Measurements from ENCODE around the gene NMRK1.

GRCh38 chr9:75041041-75041440, 46.9 kb downstream of the NMRK1 start:
- TF ChIP-seq EZH2 (IDR thresholded peaks at IDR 0.05; ENCODE audit: borderline replicate concordance, insufficient read depth, low read length, poor library complexity, severe bottlenecking) (no peak), CTCF (IDR thresholded peaks at IDR 0.05; ENCODE audit: poor library complexity, severe bottlenecking) (no peak)
